DOHH2 (cell line): Measurements from ENCODE around the gene TKT.

Experiments
- H3F3A ChIP-seq: fragments of 200-600 bp; sonication (generic), shearing (Covaris generic); 2 replicates; pipeline ENCODE4 v1.6.0; 2016; ENCODE audit warnings: antibody characterized with exemption, mild to moderate bottlenecking; ENCODE audit not compliant: control insufficient read depth, insufficient read depth
- H3K27ac ChIP-seq: fragments of 200-600 bp; sonication (generic); 2 replicates; pipeline ENCODE4 v1.5.1; 2014; ENCODE audit warnings: low read depth, mild to moderate bottlenecking, low read length, moderate library complexity
- H3K27me3 ChIP-seq: fragments of 200-600 bp; sonication (generic); 2 replicates; pipeline ENCODE4 v1.6.1; 2014; ENCODE audit warnings: mild to moderate bottlenecking, low read length, mixed read lengths; ENCODE audit not compliant: control insufficient read depth
- H3K36me3 ChIP-seq: fragments of 200-600 bp; sonication (generic); 2 replicates; pipeline ENCODE4 v1.6.1; 2014; ENCODE audit warnings: mild to moderate bottlenecking, low read length, moderate library complexity, mixed read lengths; ENCODE audit not compliant: control insufficient read depth
- H3K4me1 ChIP-seq: fragments of 200-600 bp; sonication (generic); 2 replicates; pipeline ENCODE4 v1.6.1; 2014; ENCODE audit warnings: mild to moderate bottlenecking, low read length, mixed read lengths; ENCODE audit not compliant: control insufficient read depth
- H3K4me2 ChIP-seq: fragments of 200-600 bp; sonication (generic); 2 replicates; pipeline ENCODE4 v1.6.0; 2014; ENCODE audit warnings: mild to moderate bottlenecking, low read length, moderate library complexity
- H3K4me3 ChIP-seq: fragments of 200-600 bp; sonication (generic); 2 replicates; pipeline ENCODE4 v1.5.1; 2014; ENCODE audit warnings: mild to moderate bottlenecking, low read length, mixed read lengths
- H3K79me2 ChIP-seq: fragments of 200-600 bp; sonication (generic); 2 replicates; pipeline ENCODE4 v1.6.1; 2014; ENCODE audit warnings: mild to moderate bottlenecking, low read length, mixed read lengths; ENCODE audit not compliant: control insufficient read depth
- H3K9me2 ChIP-seq: fragments of 200-600 bp; sonication (generic); replicated peaks from 2 replicates; pipeline ENCODE4 v1.6.1; 2014; ENCODE audit warnings: mild to moderate bottlenecking, low read length, mixed read lengths; ENCODE audit not compliant: control insufficient read depth
- H3K9me3 ChIP-seq: fragments of 200-600 bp; sonication (generic); 2 replicates; pipeline ENCODE4 v1.6.1; 2014; ENCODE audit warnings: antibody characterized with exemption, low read length, mixed read lengths; ENCODE audit not compliant: control insufficient read depth, insufficient read depth
- H4K20me1 ChIP-seq: fragments of 200-600 bp; sonication (generic); 2 replicates; pipeline ENCODE4 v1.6.0; 2014; ENCODE audit warnings: low read depth, mild to moderate bottlenecking, antibody characterized with exemption, low read length, moderate library complexity; ENCODE audit not compliant: control insufficient read depth, insufficient read depth
- EZH2phosphoT487 ChIP-seq: fragments of 200-600 bp; sonication (generic); IDR thresholded peaks from 2 replicates; pipeline ENCODE4 v1.6.1; 2017; ENCODE audit warnings: borderline replicate concordance, mild to moderate bottlenecking, antibody characterized with exemption, low read length, moderate library complexity, mixed read lengths
- TF ChIP-seq, protein P1 (sequence below): fragments of 200-600 bp; sonication (generic); IDR thresholded peaks from one replicate; pipeline ENCODE4 v1.5.1; 2014; ENCODE audit warnings: antibody characterized with exemption, mild to moderate bottlenecking, low read depth, low read length; ENCODE audit not compliant: poor library complexity, severe bottlenecking

The TKT gene

DNA sequence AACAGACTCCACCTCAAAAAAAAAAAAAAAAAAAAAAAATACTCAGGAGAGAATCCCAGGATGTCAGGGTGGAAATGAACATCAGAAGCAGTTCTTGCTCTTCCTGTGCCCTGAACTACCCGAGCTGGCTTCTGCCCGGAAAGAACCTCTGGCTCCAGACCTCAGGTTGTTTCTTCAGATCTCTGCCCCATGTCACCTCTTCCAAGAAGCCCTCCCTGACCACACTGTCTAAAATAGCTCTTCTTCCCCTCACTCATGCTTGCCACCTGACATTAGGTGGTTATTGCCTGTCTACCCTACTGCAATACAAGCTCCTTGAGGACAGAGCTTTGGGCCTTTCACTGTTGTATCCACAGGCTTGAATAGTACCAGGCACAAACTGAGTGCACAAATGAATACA is 8.2 kb downstream of the TKT start:
- Histone ChIP-seq H3K9me3 (no peaks in the 10 kb centered on the region), H3K4me1 (peaks cover 51% of the 10 kb centered on the region), H3K79me2 (peaks cover 100% of the 10 kb centered on the region), H3K27me3 (no peaks in the 10 kb centered on the region), H3F3A (peaks cover 16% of the 10 kb centered on the region), H3K36me3 (peaks cover 65% of the 10 kb centered on the region), H3K9me2 (no peaks in the 10 kb centered on the region), H3K4me3 (no peak overlapping the region), H3K27ac (no peak overlapping the region), H3K4me2 (0 out of 2 replicates have a peak overlapping the region, but pooled peaks have one; percentile 0), H4K20me1 (peaks cover 48% of the 10 kb centered on the region)
- TF ChIP-seq, protein P1, sequence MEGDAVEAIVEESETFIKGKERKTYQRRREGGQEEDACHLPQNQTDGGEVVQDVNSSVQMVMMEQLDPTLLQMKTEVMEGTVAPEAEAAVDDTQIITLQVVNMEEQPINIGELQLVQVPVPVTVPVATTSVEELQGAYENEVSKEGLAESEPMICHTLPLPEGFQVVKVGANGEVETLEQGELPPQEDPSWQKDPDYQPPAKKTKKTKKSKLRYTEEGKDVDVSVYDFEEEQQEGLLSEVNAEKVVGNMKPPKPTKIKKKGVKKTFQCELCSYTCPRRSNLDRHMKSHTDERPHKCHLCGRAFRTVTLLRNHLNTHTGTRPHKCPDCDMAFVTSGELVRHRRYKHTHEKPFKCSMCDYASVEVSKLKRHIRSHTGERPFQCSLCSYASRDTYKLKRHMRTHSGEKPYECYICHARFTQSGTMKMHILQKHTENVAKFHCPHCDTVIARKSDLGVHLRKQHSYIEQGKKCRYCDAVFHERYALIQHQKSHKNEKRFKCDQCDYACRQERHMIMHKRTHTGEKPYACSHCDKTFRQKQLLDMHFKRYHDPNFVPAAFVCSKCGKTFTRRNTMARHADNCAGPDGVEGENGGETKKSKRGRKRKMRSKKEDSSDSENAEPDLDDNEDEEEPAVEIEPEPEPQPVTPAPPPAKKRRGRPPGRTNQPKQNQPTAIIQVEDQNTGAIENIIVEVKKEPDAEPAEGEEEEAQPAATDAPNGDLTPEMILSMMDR, result no peak
- no peak for TF ChIP-seq EZH2phosphoT487

- peaks cover 77% of the 10 kb centered on the region for H3K36me3 ChIP-seq
Observed at GRCh38 chr3:53244271-53244670, 11.6 kb downstream of the TKT start.

GRCh38 chr3:53243785-53244184 is 12.0 kb downstream of the TKT start:
- H3K36me3 ChIP-seq, result peaks cover 81% of the 10 kb centered on the region
- peaks cover 93% of the 10 kb centered on the region for H3K79me2 ChIP-seq
- H3K4me3 ChIP-seq, result no peak overlapping the region
- H3K4me2 ChIP-seq, result no peak overlapping the region
- H3K27ac ChIP-seq, result no peak overlapping the region
- no peaks in the 10 kb centered on the region for H3K27me3 ChIP-seq
- no peaks in the 10 kb centered on the region for H3F3A ChIP-seq
- TF ChIP-seq EZH2phosphoT487, result no peak
- TF ChIP-seq, protein P1, result no peak
- peaks cover 32% of the 10 kb centered on the region for H4K20me1 ChIP-seq
- no peaks in the 10 kb centered on the region for H3K9me3 ChIP-seq
- H3K4me1 ChIP-seq, result peaks cover 13% of the 10 kb centered on the region
- H3K9me2 ChIP-seq, result no peaks in the 10 kb centered on the region

More at GRCh38 chr3:53244271-53244670, 11.6 kb downstream of the TKT start:
- H3K4me2 ChIP-seq, result no peak overlapping the region
- H4K20me1 ChIP-seq, result peaks cover 31% of the 10 kb centered on the region
- H3K79me2 ChIP-seq, result peaks cover 97% of the 10 kb centered on the region
- no peaks in the 10 kb centered on the region for H3F3A ChIP-seq
- H3K4me1 ChIP-seq, result peaks cover 17% of the 10 kb centered on the region
- no peak overlapping the region for H3K27ac ChIP-seq
- no peak overlapping the region for H3K4me3 ChIP-seq
- no peak for TF ChIP-seq EZH2phosphoT487
- TF ChIP-seq, protein P1, result no peak
- no peaks in the 10 kb centered on the region for H3K9me3 ChIP-seq
- no peaks in the 10 kb centered on the region for H3K27me3 ChIP-seq
- H3K9me2 ChIP-seq, result no peaks in the 10 kb centered on the region

DNA sequence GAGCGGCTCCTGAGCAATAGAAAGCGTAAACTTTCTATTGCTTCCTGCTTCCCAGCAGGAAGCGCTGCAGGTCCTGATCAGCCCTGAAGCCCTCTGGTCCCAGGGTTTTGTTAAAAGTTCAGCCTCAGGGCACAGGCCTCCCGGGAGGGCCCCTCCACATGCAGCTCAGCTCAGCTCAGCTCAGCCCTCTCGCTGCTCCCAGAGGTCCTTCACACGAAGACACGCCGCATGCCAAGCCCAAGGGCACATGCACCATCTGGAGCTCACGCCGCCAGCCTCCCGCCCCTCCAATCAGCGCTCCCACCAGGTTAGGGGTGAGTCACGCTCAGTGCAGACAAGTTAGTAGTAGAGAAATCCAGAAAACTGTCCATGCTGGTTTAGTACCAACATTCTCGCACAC is 12.7 kb downstream of the TKT start:
- peaks cover 6% of the 10 kb centered on the region for H3K4me1 ChIP-seq
- peaks cover 82% of the 10 kb centered on the region for H3K36me3 ChIP-seq
- H3K27ac ChIP-seq, result no peak overlapping the region
- H3K4me2 ChIP-seq, result no peak overlapping the region
- TF ChIP-seq, protein P1, result no peak
- TF ChIP-seq EZH2phosphoT487, result no peak
- H3K4me3 ChIP-seq, result no peak overlapping the region
- no peaks in the 10 kb centered on the region for H3F3A ChIP-seq
- H3K9me3 ChIP-seq, result no peaks in the 10 kb centered on the region
- H3K27me3 ChIP-seq, result no peaks in the 10 kb centered on the region
- peaks cover 86% of the 10 kb centered on the region for H3K79me2 ChIP-seq
- no peaks in the 10 kb centered on the region for H3K9me2 ChIP-seq
- peaks cover 29% of the 10 kb centered on the region for H4K20me1 ChIP-seq
